GM23248 (cell line): ENCODE results near the gene TEX26. TPM values are rescaled to one million over a fixed set of nuclear protein-coding genes. Genes with fewer than 3 reads are reported as not detected.

Experiments used
- DNase-seq: peaks from one replicate; pipeline ENCODE4 v3.0.0-alpha.2; 2015
- H2AFZ ChIP-seq: fragments of 200-600 bp; sonication (generic); 2 replicates; pipeline ENCODE4 v1.6.1; 2016; ENCODE audit warnings: antibody characterized with exemption
- H3F3A ChIP-seq: fragments of 200-600 bp; sonication (generic); 2 replicates; pipeline ENCODE4 v1.6.1; 2016; ENCODE audit warnings: mild to moderate bottlenecking, antibody characterized with exemption, mixed run types; ENCODE audit not compliant: insufficient read depth
- H3K27ac ChIP-seq: fragments of 200-600 bp; sonication (generic); 2 replicates; pipeline ENCODE4 v1.5.1; 2016; ENCODE audit warnings: mild to moderate bottlenecking
- H3K27me3 ChIP-seq: fragments of 200-600 bp; sonication (generic); replicated peaks from 2 replicates; pipeline ENCODE4 v1.6.1; 2016; ENCODE audit warnings: mild to moderate bottlenecking; ENCODE audit not compliant: insufficient read depth
- H3K36me3 ChIP-seq: fragments of 200-600 bp; sonication (generic); 2 replicates; pipeline ENCODE4 v1.6.1; 2016; ENCODE audit warnings: low read depth, mild to moderate bottlenecking
- H3K4me1 ChIP-seq: fragments of 200-600 bp; sonication (generic); 2 replicates; pipeline ENCODE4 v1.6.1; 2016; ENCODE audit warnings: mild to moderate bottlenecking; ENCODE audit not compliant: insufficient read depth
- H3K4me2 ChIP-seq: fragments of 200-600 bp; sonication (generic); one replicate; pipeline ENCODE4 v1.6.1; 2016; ENCODE audit warnings: mild to moderate bottlenecking; ENCODE audit not compliant: unreplicated experiment
- H3K4me3 ChIP-seq: fragments of 200-600 bp; sonication (generic); 2 replicates; pipeline ENCODE4 v1.5.1; 2016; ENCODE audit warnings: mild to moderate bottlenecking
- H3K79me2 ChIP-seq: fragments of 200-600 bp; sonication (generic); 2 replicates; pipeline ENCODE4 v1.6.1; 2016; ENCODE audit warnings: mild to moderate bottlenecking; ENCODE audit not compliant: insufficient read depth
- H3K9ac ChIP-seq: fragments of 200-600 bp; sonication (generic); 2 replicates; pipeline ENCODE4 v1.6.1; 2016; ENCODE audit warnings: mild to moderate bottlenecking
- H3K9me2 ChIP-seq: fragments of 200-600 bp; sonication (generic); 2 replicates; pipeline ENCODE4 v1.6.1; 2016; ENCODE audit warnings: mixed run types, mild to moderate bottlenecking, moderate library complexity; ENCODE audit not compliant: insufficient read depth
- H3K9me3 ChIP-seq: fragments of 200-600 bp; sonication (generic); one replicate; pipeline ENCODE4 v1.6.1; 2017; ENCODE audit warnings: low read depth
- H4K20me1 ChIP-seq: fragments of 200-600 bp; sonication (generic); 2 replicates; pipeline ENCODE4 v1.6.0; 2016; ENCODE audit not compliant: insufficient read depth
- EZH2 ChIP-seq: fragments of 200-600 bp; sonication (generic); IDR thresholded peaks from 2 replicates; pipeline ENCODE4 v1.6.1; 2018; ENCODE audit warnings: antibody characterized with exemption, mild to moderate bottlenecking; ENCODE audit not compliant: insufficient read depth, poor library complexity, severe bottlenecking
- EZH2phosphoT487 ChIP-seq: fragments of 200-600 bp; sonication (generic); IDR thresholded peaks from 2 replicates; pipeline ENCODE4 v1.6.1; 2018; ENCODE audit warnings: antibody characterized with exemption, moderate library complexity, mild to moderate bottlenecking, low read depth; ENCODE audit not compliant: insufficient read depth
- WGBS, 2 experiments: methylation state at CpG; one replicate each; pipeline ENCODE4 v1.1.6; 2015 to 2017; ENCODE audit warnings: low lambda C conversion rate in 2 of 2, low coverage in 1 of 2; ENCODE audit errors: missing lambda C conversion rate in 2 of 2; 5-methylcytosine and 5-hydroxymethylcytosine counted together
- in situ Hi-C: fragments of 300-500 bp; cut with MboI; formaldehyde crosslinking; loops from 2 replicates; pipeline ENCODE4 v1.15.0; 2020
- polyA plus RNA-seq: library from polyadenylated mRNA; unstranded; fragments of >200 nt; fragmentation: Nextera tagmentation; extraction: Ambion mirVana; gene quantifications from 2 replicates; pipeline ENCODE4 v1.2.1, GENCODE V29; 2016
- total RNA-seq: library from RNA; depleted of rRNA; stranded (reverse); fragments of >200 nt; shearing (Covaris generic); gene quantifications from 2 replicates; pipeline ENCODE4 v1.2.3, GENCODE V29; 2014

TEX26 gene
- total and polyA plus RNA-seq, 2 experiments from 2014 or later: 0.22 TPM; not detected in 1

- no peaks in the 10 kb centered on the region for H3K27me3 ChIP-seq
- in situ Hi-C loops: no loop called here
- 90 to 92% methylated on average over 4 of the region's 4 CpGs for WGBS, 2 experiments
These were observed 43.6 kb downstream of the TEX26 start for GRCh38 chr13:30976025-30976424.

DNA sequence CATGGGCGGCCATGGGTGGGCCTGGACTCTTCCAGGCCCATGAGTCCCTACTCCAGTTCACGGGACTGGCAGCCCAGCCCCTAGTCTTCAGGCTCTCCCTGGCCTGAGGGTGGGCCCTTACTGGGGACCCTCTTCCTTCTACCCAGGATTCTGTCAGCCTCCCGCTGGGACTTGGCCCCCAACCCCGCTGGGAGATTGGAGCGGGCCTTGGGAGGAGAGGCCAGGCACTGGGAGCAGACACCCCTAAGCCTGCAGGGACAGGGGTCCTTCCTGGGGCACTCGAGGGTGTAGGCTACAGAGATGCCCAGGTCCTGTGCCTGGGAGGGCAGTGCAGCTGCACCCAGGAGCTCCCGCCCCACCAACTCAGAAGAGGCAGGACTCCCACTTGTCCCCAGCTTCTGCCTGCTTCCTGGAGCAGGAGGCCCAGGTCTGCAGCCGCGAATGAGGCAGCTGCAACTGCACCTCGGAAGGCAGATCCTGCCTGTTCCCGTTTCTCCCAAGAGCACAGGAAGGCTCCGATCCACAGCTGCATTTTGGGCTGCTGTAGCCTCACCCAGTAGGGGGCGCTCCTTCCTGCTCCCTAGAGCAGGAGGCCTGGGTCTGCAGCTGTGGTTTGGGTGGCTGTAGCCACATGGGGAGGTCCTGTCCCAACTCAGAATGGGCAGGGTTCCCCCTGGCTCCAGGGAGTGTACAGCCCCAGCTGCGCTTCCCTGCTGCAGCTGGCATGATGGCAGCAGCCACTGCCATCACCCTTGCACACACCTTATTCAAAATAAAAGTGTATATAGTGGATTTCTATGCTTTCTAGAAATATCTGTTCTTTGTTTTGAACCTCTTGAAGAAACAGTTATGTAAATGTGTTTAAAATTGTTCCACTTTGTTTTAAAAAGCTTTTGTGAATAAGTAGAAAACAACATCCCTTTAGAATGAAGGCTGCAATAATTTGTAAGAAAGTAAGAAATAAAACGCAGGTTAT, 46.8 kb downstream of the TEX26 start:
- H3K9me3 ChIP-seq: no peaks in the 10 kb centered on the region
- H2AFZ ChIP-seq: no peak overlapping the region
- no peak overlapping the region for H3K27ac ChIP-seq
- H3K4me1 ChIP-seq: peaks cover 14% of the 10 kb centered on the region
- H3K79me2 ChIP-seq: no peaks in the 10 kb centered on the region
- H4K20me1 ChIP-seq: no peaks in the 10 kb centered on the region
- H3K27me3 ChIP-seq: no peaks in the 10 kb centered on the region
- H3K4me2 ChIP-seq: no peak overlapping the region
- H3K4me3 ChIP-seq: no peak overlapping the region
- peaks cover 14% of the 10 kb centered on the region for H3F3A ChIP-seq
- in situ Hi-C loops: no loop called here
- H3K9me2 ChIP-seq: no peaks in the 10 kb centered on the region
- no peaks in the 10 kb centered on the region for H3K36me3 ChIP-seq
- WGBS, 2 experiments: 73 to 76% methylated on average over 15 of the region's 15 CpGs
- no peak overlapping the region for H3K9ac ChIP-seq
- TF ChIP-seq EZH2phosphoT487 (no peak), EZH2 (no peak)
- peak; percentile 26 for DNase-seq

More at GRCh38 chr13:30976025-30976424, 43.6 kb downstream of the TEX26 start:
- Histone ChIP-seq H3K9me2 (no peaks in the 10 kb centered on the region), H4K20me1 (no peaks in the 10 kb centered on the region), H3K4me2 (no peak overlapping the region), H3K27ac (no peak overlapping the region), H3F3A (peaks cover 20% of the 10 kb centered on the region), H3K36me3 (no peaks in the 10 kb centered on the region), H3K4me1 (peaks cover 33% of the 10 kb centered on the region), H3K9me3 (no peaks in the 10 kb centered on the region), H2AFZ (no peak overlapping the region), H3K9ac (no peak overlapping the region), H3K79me2 (no peaks in the 10 kb centered on the region), H3K4me3 (no peak overlapping the region)
- no peak for DNase-seq
- TF ChIP-seq EZH2phosphoT487 (no peak), EZH2 (no peak)

GRCh38 chr13:30982506-30982905, 50.0 kb downstream of the TEX26 start:
- Histone ChIP-seq H3K79me2 (no peaks in the 10 kb centered on the region), H3K9me2 (no peaks in the 10 kb centered on the region), H3K9me3 (no peaks in the 10 kb centered on the region), H3K27ac (no peak overlapping the region), H2AFZ (no peak overlapping the region), H3F3A (peaks cover 9% of the 10 kb centered on the region), H3K4me3 (no peak overlapping the region), H3K27me3 (no peaks in the 10 kb centered on the region), H3K9ac (no peak overlapping the region), H3K4me2 (no peak overlapping the region), H4K20me1 (no peaks in the 10 kb centered on the region), H3K36me3 (no peaks in the 10 kb centered on the region), H3K4me1 (peaks cover 20% of the 10 kb centered on the region)
- no peak for DNase-seq
- 63 to 64% methylated on average over 3 of the region's 3 CpGs for whole genome bisulfite sequencing, 2 experiments
- TF ChIP-seq EZH2 (no peak), EZH2phosphoT487 (no peak)
- in situ Hi-C loops: no loop called here

GRCh38 chr13:30982906-30983305, 50.5 kb downstream of the TEX26 start:
- Histone ChIP-seq H3K9me2 (no peaks in the 10 kb centered on the region), H3K4me1 (peaks cover 18% of the 10 kb centered on the region), H4K20me1 (no peaks in the 10 kb centered on the region), H3K36me3 (no peaks in the 10 kb centered on the region), H3K27me3 (no peaks in the 10 kb centered on the region), H3K27ac (no peak overlapping the region), H3K9ac (no peak overlapping the region), H3K4me3 (no peak overlapping the region), H3K79me2 (no peaks in the 10 kb centered on the region), H3K4me2 (no peak overlapping the region), H3F3A (peaks cover 5% of the 10 kb centered on the region; the same call in 1 of the 2 replicates), H3K9me3 (no peaks in the 10 kb centered on the region), H2AFZ (no peak overlapping the region)
- TF ChIP-seq EZH2 (no peak), EZH2phosphoT487 (no peak)
- in situ Hi-C loops: no loop called here
- DNase-seq: no peak
- WGBS, 2 experiments: 95 to 99% methylated on average over 3 of the region's 3 CpGs
